Colon (tissue), 2 donors: Measurements from ENCODE around the gene CEP104.
"Not testable (repeated sequence)": the region's sequence is repeated elsewhere in the genome, so short reads cannot be mapped to it uniquely, and the experiment has no call there.

Source experiments
- FAIRE-seq: peaks from 2 replicates; lab custom pipeline; 2012; peaks lifted over from hg19 to GRCh38; lab: Jason Lieb, UNC
- donor health status: control.
- donor health status: control.

CEP104 gene

GRCh38 chr1:3825356-3825755 is 31.7 kb downstream of the CEP104 start:
- FAIRE-seq, result no peak

GRCh38 chr1:3824650-3825049 is 32.4 kb downstream of the CEP104 start:
- no peak for FAIRE-seq

GRCh38 chr1:3822421-3822820 is 34.6 kb downstream of the CEP104 start:
- FAIRE-seq, result no peak

GRCh38 chr1:3821908-3822307 is 35.1 kb downstream of the CEP104 start:
- no peak for FAIRE-seq

GRCh38 chr1:3821447-3821846 is 35.6 kb downstream of the CEP104 start:
- FAIRE-seq, result no peak

- no peak for FAIRE-seq
Measured at GRCh38 chr1:3821004-3821403, 36.0 kb downstream of the CEP104 start.

GRCh38 chr1:3820316-3820715 is 36.7 kb downstream of the CEP104 start:
- FAIRE-seq, result no peak

- no peak for FAIRE-seq
Measured at GRCh38 chr1:3819771-3820200, 37.2 kb downstream of the CEP104 start.

GRCh38 chr1:3817821-3818597 is 39.0 kb downstream of the CEP104 start:
- no peak for FAIRE-seq

GRCh38 chr1:3817138-3817740 is 39.8 kb downstream of the CEP104 start:
- FAIRE-seq, result no peak

GRCh38 chr1:3816331-3817137 is 40.5 kb downstream of the CEP104 start:
- FAIRE-seq, result no peak

- no peak for FAIRE-seq
Measured at GRCh38 chr1:3814771-3815561, 42.0 kb downstream of the CEP104 start.

- FAIRE-seq, result no peak
Measured at GRCh38 chr1:3814065-3814464, 42.9 kb downstream of the CEP104 start.

- FAIRE-seq, result no peak
Measured at GRCh38 chr1:3811595-3811911, 45.5 kb downstream of the CEP104 start.

GRCh38 chr1:3810149-3810761 is 46.8 kb downstream of the CEP104 start:
- not testable (repeated sequence) for FAIRE-seq

- FAIRE-seq, result no peak
Measured at GRCh38 chr1:3809680-3810079, 47.3 kb downstream of the CEP104 start.

GRCh38 chr1:3807769-3808168 is 49.2 kb downstream of the CEP104 start:
- no peak for FAIRE-seq

- no peak for FAIRE-seq
Measured at GRCh38 chr1:3805038-3805437, 52.0 kb downstream of the CEP104 start.

GRCh38 chr1:3804627-3804944 is 52.4 kb downstream of the CEP104 start:
- FAIRE-seq, result not testable (repeated sequence)

GRCh38 chr1:3803905-3804626 is 52.9 kb downstream of the CEP104 start:
- no peak for FAIRE-seq

GRCh38 chr1:3800795-3801194 is 56.2 kb downstream of the CEP104 start:
- FAIRE-seq, result not testable (repeated sequence)
